ENCODE data around the gene RBM15B.
A peak's percentile ranks its signal among the peaks of the same experiment; 100 is the strongest.

Gene RBM15B

GRCh38 chr3:51391075-51391565, at the start of gene RBM15B:
RBM15B (plus strand) TSS chr3:51391285; CDS start chr3:51391400, 115 bp downstream.
- peak; percentile 63 for DNase-seq (ENCODE audit: low read depth, low spot score)
- TF ChIP-seq CTCF (IDR thresholded peaks at IDR 0.05; ENCODE audit: insufficient read depth, low read length, missing control alignments), result peak; percentile 96
- POLR2A ChIA-PET, result no interaction called here
- CTCF ChIA-PET, result interaction anchor here (0.9 to 4.4 kb wide), 16 partner anchors 10 to 824 kb away, joined by 3 to 95 read pairs (median 18); partner anchors contain the start of genes C3orf18, DCAF1 and MAPKAPK3
- H3K4me3 ChIP-seq (ENCODE audit: low read depth, low read length), result peak within 1 kb of the TSS; percentile 75

GRCh38 chr3:51343918-51344687, 47.0 kb upstream of the RBM15B start:
- H3K4me3 ChIP-seq (ENCODE audit: low read depth, low read length), result no peak overlapping the region
- DNase-seq (ENCODE audit: low read depth, low spot score), result peak; percentile 21
- ChIA-PET CTCF (interaction anchor here (0.9 to 5.5 kb wide), 4 partner anchors 12 to 729 kb away, joined by 3 to 28 read pairs (median 7); no protein-coding TSS in a partner anchor), POLR2A (interaction anchor here (0.6 to 2.0 kb wide), 3 partner anchors 13 to 41 kb away, joined by 3 to 9 read pairs (median 3); partner anchors contain the start of gene MANF)
- no peak for TF ChIP-seq CTCF (IDR thresholded peaks at IDR 0.05; ENCODE audit: insufficient read depth, low read length, missing control alignments)

- H3K4me3 ChIP-seq (ENCODE audit: low read depth, low read length), result no peak overlapping the region
- ChIA-PET CTCF (interaction anchor here (0.8 to 4.2 kb wide), 5 partner anchors 9 to 252 kb away, joined by 3 to 11 read pairs (median 3); no protein-coding TSS in a partner anchor), POLR2A (no interaction called here)
- no peak for DNase-seq (ENCODE audit: low read depth, low spot score)
- no peak for TF ChIP-seq CTCF (IDR thresholded peaks at IDR 0.05; ENCODE audit: insufficient read depth, low read length, missing control alignments)
These were observed 40.3 kb upstream of the RBM15B start for GRCh38 chr3:51350751-51351150.

- DNase-seq (ENCODE audit: low read depth, low spot score), result no peak
- ChIA-PET POLR2A (no interaction called here), CTCF (interaction anchor here (1.1 kb wide), 1 partner anchor 37 kb away, joined by 3 read pairs; no protein-coding TSS in a partner anchor)
- no peak for TF ChIP-seq CTCF (IDR thresholded peaks at IDR 0.05; ENCODE audit: insufficient read depth, low read length, missing control alignments)
- no peak overlapping the region for H3K4me3 ChIP-seq (ENCODE audit: low read depth, low read length)
These were observed 38.0 kb upstream of the RBM15B start for GRCh38 chr3:51353131-51353530.

GRCh38 chr3:51353691-51354090, 37.4 kb upstream of the RBM15B start:
- ChIA-PET CTCF (interaction anchor here (3.2 kb wide), 1 partner anchor 18 kb away, joined by 10 read pairs; no protein-coding TSS in a partner anchor), POLR2A (no interaction called here)
- no peak for DNase-seq (ENCODE audit: low read depth, low spot score)
- no peak overlapping the region for H3K4me3 ChIP-seq (ENCODE audit: low read depth, low read length)
- TF ChIP-seq CTCF (IDR thresholded peaks at IDR 0.05; ENCODE audit: insufficient read depth, low read length, missing control alignments), result no peak

- POLR2A ChIA-PET, result no interaction called here
- H3K4me3 ChIP-seq (ENCODE audit: low read depth, low read length), result no peak overlapping the region
- TF ChIP-seq CTCF (IDR thresholded peaks at IDR 0.05; ENCODE audit: insufficient read depth, low read length, missing control alignments), result no peak
- CTCF ChIA-PET, result interaction anchor here (3.2 kb wide), 1 partner anchor 17 kb away, joined by 10 read pairs; no protein-coding TSS in a partner anchor
- DNase-seq (ENCODE audit: low read depth, low spot score), result no peak
These were observed 36.9 kb upstream of the RBM15B start for GRCh38 chr3:51354172-51354571.

Measured in AG04449 (cell line).